Liver (tissue), 9 donors: ENCODE results near the gene KCNIP4. TPM values are rescaled to one million over a fixed set of nuclear protein-coding genes. Genes with fewer than 3 reads are reported as not detected.

ENCODE experiments used
- DNase-seq: peaks from one replicate; pipeline ENCODE4 v3.0.0-alpha.2; 2017; ENCODE audit warnings: low spot score
- H3K27ac ChIP-seq, 2 donors: one replicate each; pipeline ENCODE4 v1.7.0; 2013; ENCODE audit warnings: inconsistent platforms in 2 of 2, low read length in 2 of 2, control low read depth in 1 of 2, low read depth in 1 of 2, mild to moderate bottlenecking in 1 of 2
- H3K27me3 ChIP-seq, 4 donors: one replicate each; pipeline versions ENCODE4 v1.6.1 to v1.7.0; 2013; ENCODE audit warnings: low read length in 3 of 4, inconsistent platforms in 1 of 4, mild to moderate bottlenecking in 1 of 4, moderate library complexity in 1 of 4; ENCODE audit not compliant: control insufficient read depth in 4 of 4, insufficient read depth in 4 of 4
- H3K36me3 ChIP-seq, 4 donors: one replicate each; pipeline versions ENCODE4 v1.6.1 to v1.7.0; 2013; ENCODE audit warnings: low read length in 3 of 4, mild to moderate bottlenecking in 3 of 4, low read depth in 1 of 4, moderate library complexity in 1 of 4; ENCODE audit not compliant: control insufficient read depth in 4 of 4, insufficient read depth in 3 of 4
- H3K4me1 ChIP-seq, 4 donors: one replicate each; pipeline versions ENCODE4 v1.6.1 to v1.7.0; 2013; ENCODE audit warnings: low read length in 3 of 4, mild to moderate bottlenecking in 3 of 4, moderate library complexity in 1 of 4; ENCODE audit not compliant: control insufficient read depth in 4 of 4, insufficient read depth in 4 of 4
- H3K4me3 ChIP-seq, 3 donors: one replicate each; pipeline versions ENCODE4 v1.6.1 to v1.7.0; 2013; ENCODE audit warnings: low read length in 3 of 3, control low read depth in 1 of 3, low read depth in 1 of 3, mild to moderate bottlenecking in 1 of 3
- H3K9ac ChIP-seq, 2 donors: one replicate each; pipeline ENCODE4 v1.7.0; 2013; ENCODE audit warnings: low read length in 2 of 2, mild to moderate bottlenecking in 2 of 2, moderate library complexity in 2 of 2, control low read depth in 1 of 2, low read depth in 1 of 2
- H3K9me3 ChIP-seq, 4 donors: one replicate each; pipeline versions ENCODE4 v1.6.1 to v1.7.0; 2013; ENCODE audit warnings: low read length in 3 of 4; ENCODE audit not compliant: control insufficient read depth in 4 of 4
- ATF3 ChIP-seq: IDR thresholded peaks from 2 replicates; pipeline ENCODE4 v1.6.1; 2016; ENCODE audit warnings: antibody characterized with exemption
- CTCF ChIP-seq: fragments of 150-350 bp; IDR thresholded peaks from 2 replicates; pipeline ENCODE4 v1.5.1; 2017; ENCODE audit warnings: improper control_type of control experiment, low read depth, low read length; ENCODE audit not compliant: missing input control
- EGR1 ChIP-seq, 2 donors: IDR thresholded peaks; 2 replicates each; pipeline ENCODE4 v1.6.1; 2016 to 2018; ENCODE audit warnings: antibody characterized with exemption in 2 of 2, low read depth in 2 of 2
- FOXA1 ChIP-seq: IDR thresholded peaks from 2 replicates; pipeline ENCODE4 v1.6.1; 2016; ENCODE audit warnings: antibody characterized with exemption
- FOXA2 ChIP-seq: IDR thresholded peaks from 2 replicates; pipeline ENCODE4 v1.6.1; 2016; ENCODE audit warnings: antibody characterized with exemption
- GABPA ChIP-seq, 2 donors: IDR thresholded peaks in 1 of 2; conservative IDR thresholded peaks in 1 of 2; 2 replicates each; pipeline ENCODE4 v1.6.1; 2016; ENCODE audit warnings: antibody characterized with exemption in 2 of 2, mild to moderate bottlenecking in 1 of 2, moderate library complexity in 1 of 2
- HNF4A ChIP-seq, 2 donors: conservative IDR thresholded peaks; 2 replicates each; pipeline ENCODE4 v1.6.1; 2016; ENCODE audit warnings: antibody characterized with exemption in 2 of 2, mild to moderate bottlenecking in 2 of 2
- HNF4G ChIP-seq: IDR thresholded peaks from 2 replicates; pipeline ENCODE4 v1.6.1; 2016; ENCODE audit warnings: antibody characterized with exemption
- JUND ChIP-seq, 2 donors: IDR thresholded peaks; 2 replicates each; pipeline ENCODE4 v1.6.1; 2016; ENCODE audit warnings: antibody characterized with exemption in 2 of 2
- NR2F2 ChIP-seq: IDR thresholded peaks from 2 replicates; pipeline ENCODE4 v1.6.1; 2016; ENCODE audit warnings: antibody characterized with exemption
- RAD21 ChIP-seq, 2 donors: IDR thresholded peaks; 2 replicates each; pipeline ENCODE4 v1.6.1; 2016; ENCODE audit warnings: antibody characterized with exemption in 2 of 2, mild to moderate bottlenecking in 2 of 2
- REST ChIP-seq: IDR thresholded peaks from 2 replicates; pipeline ENCODE4 v1.6.1; 2016; ENCODE audit warnings: antibody characterized with exemption, mild to moderate bottlenecking
- RXRA ChIP-seq, 2 donors: IDR thresholded peaks; 2 replicates each; pipeline ENCODE4 v1.6.1; 2017 to 2018; ENCODE audit warnings: antibody characterized with exemption in 2 of 2, mild to moderate bottlenecking in 1 of 2
- SP1 ChIP-seq: IDR thresholded peaks from 2 replicates; pipeline ENCODE4 v1.6.1; 2018; ENCODE audit warnings: antibody characterized with exemption, mild to moderate bottlenecking
- TAF1 ChIP-seq: conservative IDR thresholded peaks from 2 replicates; pipeline ENCODE4 v1.6.1; 2016; ENCODE audit warnings: antibody characterized with exemption, mild to moderate bottlenecking
- YY1 ChIP-seq: IDR thresholded peaks from 2 replicates; pipeline ENCODE4 v1.6.1; 2016; ENCODE audit warnings: antibody characterized with exemption, mild to moderate bottlenecking
- ZBTB33 ChIP-seq: IDR thresholded peaks from 2 replicates; pipeline ENCODE4 v1.6.1; 2016; ENCODE audit warnings: antibody characterized with exemption
- WGBS: extraction: QIAGEN DNeasy Blood & Tissue Kit; methylation state at CpG from one replicate; pipeline ENCODE4 v1.1.7; 2013; 5-methylcytosine and 5-hydroxymethylcytosine counted together
- polyA plus RNA-seq, 2 donors: library from polyadenylated mRNA; stranded (reverse) in 1 of 2; unstranded in 1 of 2; fragments of 200-250 nt in 1 of 2; fragments of >200 nt in 1 of 2; fragmentation: Nextera tagmentation in 1 of 2; extraction: Ambion mirVana in 1 of 2; gene quantifications; one replicate each; pipeline versions ENCODE4 v1.2.1 to v1.2.3, GENCODE V29; 2013 to 2015
- total RNA-seq, 2 donors: library from RNA; depleted of rRNA; stranded (reverse); fragments of >200 nt; gene quantifications; one replicate each; pipeline ENCODE4 v1.2.3, GENCODE V29; 2014
- TF ChIP-seq, protein P1 (sequence below): IDR thresholded peaks from 2 replicates; pipeline ENCODE4 v1.6.1; 2016; ENCODE audit warnings: antibody characterized with exemption
- donor health status: healthy.
- donor health status: healthy.
- donor health status: healthy.
- donor health status: healthy.
- donor health status: healthy.

The KCNIP4 gene
- total and polyA plus RNA-seq, 4 donors, result 0.08 to 0.14 TPM; not detected in 2

DNA sequence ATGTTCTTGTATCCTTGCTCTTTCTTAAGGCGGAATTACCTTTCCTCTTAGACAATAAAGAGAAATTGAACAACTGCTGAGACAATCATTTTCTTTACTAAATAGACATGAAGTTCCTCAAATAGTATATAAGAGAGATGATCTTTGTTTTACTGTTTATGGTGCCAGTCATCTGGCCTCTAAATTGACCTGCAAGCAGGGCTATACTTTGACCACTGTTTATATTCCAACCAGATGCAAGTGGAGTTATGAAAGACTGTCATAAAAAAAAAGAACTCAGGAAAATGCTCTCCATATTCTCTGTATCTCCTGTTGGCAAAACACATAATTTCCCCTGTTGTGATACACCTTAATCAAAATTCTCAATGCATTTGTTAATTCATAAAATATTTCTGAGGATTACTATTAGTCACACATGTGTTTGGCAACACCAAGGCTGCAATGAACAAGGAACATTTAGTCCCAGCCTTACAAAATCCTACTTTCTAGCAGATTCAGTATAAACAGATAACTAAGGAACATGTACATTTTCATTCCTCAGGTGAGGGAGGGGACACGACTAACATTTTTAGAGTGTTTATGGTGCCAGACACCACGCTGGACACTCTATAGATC lies 562.3 kb downstream of the KCNIP4 start:
- TF ChIP-seq JUND (IDR thresholded peaks at IDR 0.05), result no peak
- TF ChIP-seq FOXA2, result no peak
- TF ChIP-seq, protein P1, sequence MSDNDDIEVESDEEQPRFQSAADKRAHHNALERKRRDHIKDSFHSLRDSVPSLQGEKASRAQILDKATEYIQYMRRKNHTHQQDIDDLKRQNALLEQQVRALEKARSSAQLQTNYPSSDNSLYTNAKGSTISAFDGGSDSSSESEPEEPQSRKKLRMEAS, result no peak
- no peak for TF ChIP-seq CTCF
- TF ChIP-seq SP1, result no peak
- no peak for TF ChIP-seq ZBTB33
- TF ChIP-seq GABPA (IDR thresholded peaks at IDR 0.05 in 1 of 2, conservative IDR thresholded peaks at IDR 0.05 in 1 of 2), result no peak
- TF ChIP-seq REST, result no peak
- no peak for TF ChIP-seq RAD21 (IDR thresholded peaks at IDR 0.05)
- TF ChIP-seq ATF3, result no peak
- no peak for TF ChIP-seq RXRA (IDR thresholded peaks at IDR 0.05)
- no peak for TF ChIP-seq NR2F2
- TF ChIP-seq TAF1, result no peak
- TF ChIP-seq FOXA1, result no peak
- TF ChIP-seq HNF4A (conservative IDR thresholded peaks at IDR 0.05), result no peak
- no peak overlapping the region for H3K9ac ChIP-seq
- H3K4me1 ChIP-seq, result no peaks in the 10 kb centered on the region
- H3K27ac ChIP-seq, result no peak overlapping the region
- WGBS, result 75% methylated on average over 3 of the region's 3 CpGs
- H3K4me3 ChIP-seq, result no peak overlapping the region
- no peaks in the 10 kb centered on the region for H3K27me3 ChIP-seq
- no peaks in the 10 kb centered on the region for H3K36me3 ChIP-seq
- no peaks in the 10 kb centered on the region for H3K9me3 ChIP-seq
- no peak for DNase-seq

- no peak overlapping the region for H3K9ac ChIP-seq
- H3K4me3 ChIP-seq, result no peak overlapping the region
- WGBS, result 83% methylated on average over 4 of the region's 4 CpGs
- H3K9me3 ChIP-seq, result no peaks in the 10 kb centered on the region
- no peaks in the 10 kb centered on the region for H3K4me1 ChIP-seq
- H3K27me3 ChIP-seq, result peaks cover 0 to 2% (median 0%) of the 10 kb centered on the region in 4 donors
- H3K36me3 ChIP-seq, result no peaks in the 10 kb centered on the region
- DNase-seq, result no peak
- H3K27ac ChIP-seq, result no peak overlapping the region
- no peak for TF ChIP-seq JUND (IDR thresholded peaks at IDR 0.05)
- TF ChIP-seq, protein P1, result no peak
- TF ChIP-seq YY1, result no peak
- no peak for TF ChIP-seq RXRA (IDR thresholded peaks at IDR 0.05)
- TF ChIP-seq ZBTB33, result no peak
- TF ChIP-seq FOXA1, result no peak
- TF ChIP-seq HNF4G, result no peak
- TF ChIP-seq HNF4A (conservative IDR thresholded peaks at IDR 0.05), result no peak
- no peak for TF ChIP-seq REST
- no peak for TF ChIP-seq RAD21 (IDR thresholded peaks at IDR 0.05)
- no peak for TF ChIP-seq FOXA2
- no peak for TF ChIP-seq EGR1 (IDR thresholded peaks at IDR 0.05; ENCODE audit: low read depth in 2 of 2)
Measured at GRCh38 chr4:21385706-21386105, 562.9 kb downstream of the KCNIP4 start.
